ENCODE measurements around the gene MSH2. TPM values are rescaled to one million over a fixed set of nuclear protein-coding genes. Genes with fewer than 3 reads are reported as not detected.
"Not testable (repeated sequence)": the region's sequence is repeated elsewhere in the genome, so short reads cannot be mapped to it uniquely, and the experiment has no call there.

MSH2 gene
- 25.6 TPM for polyA plus RNA-seq (ENCODE audit: insufficient read length)

DNA sequence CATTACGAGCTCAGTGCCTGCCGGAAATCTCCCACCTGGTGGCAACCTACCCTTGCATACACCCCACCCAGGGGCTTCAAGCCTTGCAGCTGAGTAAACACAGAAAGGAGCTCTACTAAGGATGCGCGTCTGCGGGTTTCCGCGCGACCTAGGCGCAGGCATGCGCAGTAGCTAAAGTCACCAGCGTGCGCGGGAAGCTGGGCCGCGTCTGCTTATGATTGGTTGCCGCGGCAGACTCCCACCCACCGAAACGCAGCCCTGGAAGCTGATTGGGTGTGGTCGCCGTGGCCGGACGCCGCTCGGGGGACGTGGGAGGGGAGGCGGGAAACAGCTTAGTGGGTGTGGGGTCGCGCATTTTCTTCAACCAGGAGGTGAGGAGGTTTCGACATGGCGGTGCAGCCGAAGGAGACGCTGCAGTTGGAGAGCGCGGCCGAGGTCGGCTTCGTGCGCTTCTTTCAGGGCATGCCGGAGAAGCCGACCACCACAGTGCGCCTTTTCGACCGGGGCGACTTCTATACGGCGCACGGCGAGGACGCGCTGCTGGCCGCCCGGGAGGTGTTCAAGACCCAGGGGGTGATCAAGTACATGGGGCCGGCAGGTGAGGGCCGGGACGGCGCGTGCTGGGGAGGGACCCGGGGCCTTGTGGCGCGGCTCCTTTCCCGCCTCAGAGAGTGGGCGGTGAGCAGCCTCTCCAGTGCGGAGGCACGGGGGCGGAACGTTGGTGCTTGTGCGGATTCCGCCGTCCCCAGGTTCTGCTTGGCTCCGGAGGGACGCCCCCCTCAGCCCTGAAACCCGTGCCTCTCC, at the start of gene MSH2:
Gene MSH2, plus strand, starts transcription at position 352 of the 804 bp plus-strand sequence. Its CDS starts 36 bp downstream, at position 388.
- peak; percentile 93 for DNase-seq

DNA sequence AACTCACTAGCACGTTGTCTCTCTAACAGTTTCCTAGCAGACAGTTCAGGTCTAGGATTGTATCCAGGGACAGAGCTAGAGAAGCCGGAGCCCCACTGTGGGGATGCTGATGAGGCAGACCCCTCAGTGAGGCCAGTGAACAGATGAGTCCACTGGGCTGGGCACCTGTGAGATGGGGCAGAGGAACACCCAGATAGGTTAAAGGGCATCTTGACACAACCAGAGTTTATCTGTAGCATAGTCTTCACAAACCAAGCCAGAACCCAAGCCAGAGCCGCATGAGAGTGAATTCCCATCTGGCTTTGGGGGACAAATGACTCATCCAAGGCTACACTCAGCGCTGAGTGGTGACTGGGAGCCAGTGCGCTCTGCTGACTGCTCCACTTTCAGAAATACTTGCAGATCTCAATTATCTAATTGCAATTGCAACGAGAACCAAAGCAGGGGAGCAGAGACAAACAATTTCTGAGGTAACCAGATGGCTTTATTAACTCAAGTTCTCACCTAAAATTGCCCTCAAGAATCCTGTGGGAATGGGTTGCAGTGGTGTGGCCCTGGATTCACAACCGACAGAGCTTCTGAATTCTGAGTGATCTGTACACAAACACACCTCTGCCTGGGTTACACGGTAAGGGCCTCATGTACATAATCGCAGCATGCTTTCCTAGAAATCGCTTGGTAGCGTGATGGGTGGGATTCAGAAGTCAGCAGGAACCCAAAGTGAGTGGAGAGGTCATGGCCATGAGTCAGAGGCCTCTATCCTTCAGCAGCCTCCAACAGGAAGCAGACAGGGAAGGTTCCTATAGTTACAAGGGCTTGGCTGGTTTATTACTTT, 48.7 kb upstream of the MSH2 start:
- DNase-seq, result no peak

DNA sequence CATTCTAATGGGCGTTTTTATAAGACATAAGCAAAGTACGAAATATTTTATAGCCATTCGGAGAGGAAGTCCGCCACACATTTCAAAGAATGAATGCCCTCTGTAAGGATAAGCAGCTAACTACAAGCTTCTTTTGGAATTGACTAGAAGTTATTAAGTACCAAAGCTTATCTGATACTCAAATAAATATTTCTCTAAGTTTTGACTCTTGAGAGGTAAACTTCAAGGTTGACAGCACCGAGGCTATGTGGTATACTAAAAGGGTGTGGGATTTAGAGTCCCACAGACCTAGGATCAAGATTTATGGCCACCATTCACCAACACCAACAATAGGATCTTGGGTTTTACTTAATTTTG, 48.1 kb upstream of the MSH2 start:
- no peak for DNase-seq

DNA sequence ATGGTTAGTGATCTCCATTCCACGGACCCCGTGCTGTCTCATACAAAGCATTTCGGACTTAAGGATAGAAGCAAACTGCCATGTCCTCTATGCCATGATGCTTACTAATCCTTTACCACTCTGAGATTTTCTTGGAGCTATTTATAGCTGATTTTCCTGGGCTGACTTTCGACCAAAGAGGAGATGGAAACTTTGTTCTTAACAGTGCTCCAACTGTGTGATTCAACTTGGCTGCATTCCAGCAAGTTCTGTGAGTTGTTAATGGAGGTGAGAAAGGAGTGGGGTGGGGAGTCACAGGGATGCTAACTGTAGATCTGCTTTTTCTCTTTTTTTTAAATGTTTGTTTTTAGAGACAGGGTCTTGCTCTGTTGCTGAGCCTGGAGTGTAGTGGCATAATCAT, 45.5 kb upstream of the MSH2 start:
- peak; percentile 30 for DNase-seq

DNA sequence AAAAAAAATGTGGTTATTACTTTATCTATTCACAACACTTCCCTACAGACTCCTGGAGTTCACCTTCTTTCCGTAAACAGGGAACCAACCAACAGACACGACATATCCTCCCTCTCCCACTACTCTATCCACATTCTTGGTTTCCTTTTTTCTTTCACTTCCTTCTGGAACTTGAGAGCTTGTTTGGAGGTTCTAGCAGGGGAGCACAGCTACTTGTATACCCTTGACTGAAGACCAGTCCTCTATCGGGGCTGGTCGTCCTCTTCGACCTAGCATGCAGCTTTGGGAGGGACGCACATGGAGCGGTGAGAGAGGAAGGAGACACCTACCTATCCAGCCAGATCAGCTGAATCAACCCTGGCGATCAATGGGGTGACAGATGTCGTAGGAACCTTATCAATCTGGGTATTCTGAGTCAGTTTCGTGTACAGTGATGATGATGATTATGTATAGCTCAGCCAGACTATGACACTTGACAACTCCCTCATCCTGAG, 43.5 kb upstream of the MSH2 start:
- no peak for DNase-seq

DNA sequence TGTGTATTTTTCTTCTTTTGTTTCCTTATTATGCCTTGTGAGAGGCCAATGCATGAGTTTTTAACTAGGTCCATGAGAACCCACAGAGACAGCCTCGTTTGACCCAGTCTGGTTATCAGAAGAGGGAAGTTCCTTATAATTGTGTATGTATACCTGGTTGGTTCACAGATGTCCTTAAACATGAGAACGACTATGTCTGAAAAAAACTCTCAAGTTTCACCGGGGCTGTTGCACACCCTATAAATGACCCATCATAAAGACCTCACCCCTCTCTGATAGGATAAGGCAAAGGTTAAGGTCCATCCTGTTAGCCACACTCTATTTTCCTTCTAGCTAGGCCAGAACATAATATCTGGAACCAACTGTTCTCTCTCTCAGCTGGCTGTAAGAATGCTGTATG, 42.7 kb upstream of the MSH2 start:
- no peak for DNase-seq

DNA sequence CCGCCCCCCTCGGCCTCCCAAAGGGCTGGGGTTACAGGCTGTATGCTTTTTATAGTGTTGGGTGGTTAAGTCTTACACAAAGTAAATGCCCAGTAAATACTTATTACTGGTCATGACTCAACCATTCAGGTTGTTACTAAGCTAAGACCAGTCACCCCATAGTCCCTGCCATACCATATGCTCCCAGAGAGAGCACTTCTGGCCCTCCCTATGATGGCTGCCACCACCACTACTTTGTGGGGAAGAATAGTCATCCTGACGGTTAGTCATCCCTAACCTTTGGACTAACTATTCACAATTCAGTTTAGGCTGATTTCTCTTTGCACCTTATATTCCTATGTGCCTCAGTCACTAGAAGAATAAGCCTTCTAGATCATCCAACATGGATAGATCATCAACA, 42.0 kb upstream of the MSH2 start:
- DNase-seq, result no peak

DNA sequence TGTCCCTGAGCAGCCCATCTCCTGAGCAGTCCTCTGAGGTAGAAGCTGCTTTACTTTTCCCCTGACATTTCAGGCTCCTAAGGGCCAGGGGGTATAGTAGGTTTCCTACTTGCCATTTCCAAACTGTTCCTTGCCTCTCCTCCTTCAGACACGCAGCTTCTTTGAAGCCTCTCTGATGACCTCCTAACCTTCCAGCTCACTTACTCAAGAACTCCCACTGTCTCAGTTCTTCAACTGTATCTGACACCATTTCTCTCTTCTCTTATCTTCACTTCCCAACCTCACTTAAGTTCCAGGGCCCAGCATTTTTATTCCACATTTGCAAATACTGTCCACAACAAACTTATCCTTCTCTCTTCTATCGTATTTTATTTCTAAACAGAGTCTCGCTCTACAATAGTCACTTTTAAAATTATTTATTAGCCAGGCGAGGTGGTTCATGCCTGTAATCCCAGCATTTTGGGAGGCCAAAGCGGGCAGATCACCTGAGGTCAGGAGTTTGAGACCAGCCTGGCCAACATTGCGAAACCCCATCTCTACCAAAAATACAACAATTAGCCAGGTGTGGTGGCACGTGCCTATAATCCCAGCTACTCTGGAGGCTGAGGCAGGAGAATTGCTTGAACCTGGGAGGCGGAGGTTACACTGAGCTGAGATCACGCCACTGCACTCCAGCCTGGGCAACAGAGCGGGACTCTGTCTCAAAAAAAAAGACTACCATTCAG, 41.3 kb upstream of the MSH2 start:
- DNase-seq, result not testable (repeated sequence)

DNA sequence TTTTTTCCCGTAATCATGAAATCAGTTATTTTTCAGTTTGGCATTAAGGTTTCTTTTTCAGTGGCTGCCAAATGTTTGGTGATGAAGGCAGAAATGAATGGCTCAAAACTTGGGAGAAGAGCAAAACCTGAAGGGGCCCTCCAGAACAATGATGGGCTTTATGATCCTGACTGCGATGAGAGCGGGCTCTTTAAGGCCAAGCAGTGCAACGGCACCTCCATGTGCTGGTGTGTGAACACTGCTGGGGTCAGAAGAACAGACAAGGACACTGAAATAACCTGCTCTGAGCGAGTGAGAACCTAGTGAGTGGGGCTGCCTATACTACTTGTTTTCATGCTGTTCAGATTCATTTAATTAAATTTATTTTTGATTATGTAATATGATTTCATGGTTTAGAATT, 29.2 kb upstream of the MSH2 start:
- DNase-seq, result no peak

DNA sequence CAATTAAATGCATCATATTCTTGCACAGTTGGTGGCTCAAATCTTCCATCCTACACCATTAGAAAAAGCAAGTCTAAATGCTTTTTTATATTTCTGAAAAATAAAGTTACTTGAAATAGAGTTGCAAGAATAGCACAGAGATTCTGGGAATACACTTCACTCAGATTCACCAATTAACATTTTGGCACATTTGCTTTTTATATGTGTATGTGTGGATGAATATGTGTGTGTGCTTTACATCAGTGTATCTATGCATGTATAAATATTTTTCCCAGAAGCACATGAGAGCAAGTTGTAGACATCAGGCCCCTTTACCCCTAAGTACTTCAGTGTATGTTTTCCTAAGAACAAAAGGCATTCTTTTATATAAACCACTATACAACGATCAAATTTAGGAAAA, 27.6 kb upstream of the MSH2 start:
- DNase-seq, result no peak

DNA sequence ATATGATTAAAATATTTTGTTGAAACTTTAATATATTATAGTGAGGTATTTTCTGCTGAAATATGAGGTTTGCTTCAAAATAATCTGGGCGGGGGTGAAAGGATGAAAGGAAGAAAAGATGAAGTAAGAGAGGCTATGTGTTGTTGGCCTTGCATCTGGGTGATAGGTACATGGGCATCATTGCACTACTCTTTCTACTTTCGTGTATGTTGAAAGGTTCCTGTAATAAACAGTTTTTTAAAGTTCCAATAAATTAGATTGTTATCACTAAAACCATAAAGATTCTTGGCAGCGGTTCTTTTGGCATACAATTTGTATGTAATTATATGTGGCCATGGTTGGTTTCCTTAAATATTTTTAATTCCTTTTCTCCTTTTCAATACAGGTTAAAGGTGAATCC, 23.6 kb upstream of the MSH2 start:
- DNase-seq, result no peak

DNA sequence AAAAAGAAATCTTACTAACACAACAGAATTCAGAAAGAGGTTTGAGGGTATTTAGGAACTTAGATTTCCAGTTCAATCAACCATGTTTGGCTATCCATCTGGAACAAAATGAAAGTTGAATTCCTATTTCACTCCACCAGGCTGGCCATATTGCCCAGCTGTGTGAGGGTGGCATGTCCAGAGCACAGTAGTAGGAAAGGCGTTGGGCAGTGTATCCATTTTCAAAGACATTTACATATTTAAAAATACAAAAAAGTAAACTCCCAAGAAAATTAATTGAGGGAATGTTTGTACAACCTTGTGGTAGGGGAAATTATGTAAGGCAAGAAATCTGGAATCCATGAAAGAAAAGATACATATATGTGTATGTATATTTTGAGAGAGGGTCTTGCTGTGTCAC, 21.5 kb upstream of the MSH2 start:
- no peak for DNase-seq

DNA sequence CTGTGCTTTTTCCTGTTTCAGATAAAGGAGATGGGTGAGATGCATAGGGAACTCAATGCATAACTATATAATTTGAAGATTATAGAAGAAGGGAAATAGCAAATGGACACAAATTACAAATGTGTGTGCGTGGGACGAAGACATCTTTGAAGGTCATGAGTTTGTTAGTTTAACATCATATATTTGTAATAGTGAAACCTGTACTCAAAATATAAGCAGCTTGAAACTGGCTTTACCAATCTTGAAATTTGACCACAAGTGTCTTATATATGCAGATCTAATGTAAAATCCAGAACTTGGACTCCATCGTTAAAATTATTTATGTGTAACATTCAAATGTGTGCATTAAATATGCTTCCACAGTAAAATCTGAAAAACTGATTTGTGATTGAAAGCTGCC, 16.4 kb upstream of the MSH2 start:
- no peak for DNase-seq

DNA sequence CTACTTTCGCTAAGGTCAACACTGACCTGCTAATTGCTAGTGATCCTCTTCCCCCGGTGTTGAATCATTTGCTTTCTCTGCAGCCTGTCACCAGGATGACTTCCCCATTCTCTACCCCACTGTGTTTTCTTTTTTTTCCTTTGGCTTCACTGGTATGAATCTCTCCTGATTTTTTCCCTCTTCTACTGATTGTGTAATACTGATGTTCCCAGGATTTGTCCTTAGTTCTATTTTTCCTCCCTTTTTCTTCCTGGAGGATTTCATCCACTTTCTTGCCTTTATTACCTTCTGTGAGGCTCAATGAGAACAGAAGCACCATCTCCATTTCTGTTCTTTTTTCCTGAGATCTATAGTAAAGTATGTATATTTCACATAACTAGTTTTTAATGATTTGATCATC, 14.1 kb upstream of the MSH2 start:
- no peak for DNase-seq

DNA sequence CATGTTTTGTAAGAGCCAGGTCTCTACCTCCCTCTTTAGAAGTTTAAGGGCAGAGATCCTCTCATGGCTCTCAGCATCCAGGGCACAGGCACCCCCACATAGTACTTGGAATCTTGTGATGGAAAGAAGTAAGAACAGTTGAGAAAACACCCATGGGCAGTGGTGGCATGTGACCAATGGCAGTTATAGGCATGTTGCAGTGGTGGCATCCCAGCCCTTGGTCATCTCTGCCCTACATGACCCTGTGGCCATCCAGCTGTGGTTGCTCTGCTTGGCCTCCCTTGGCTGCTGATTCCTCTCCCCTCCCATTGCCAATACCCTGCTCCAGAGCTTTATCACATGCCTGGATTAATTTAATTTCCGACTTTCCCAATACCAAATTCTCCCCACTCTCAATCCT, 13.3 kb upstream of the MSH2 start:
- DNase-seq, result no peak

DNA sequence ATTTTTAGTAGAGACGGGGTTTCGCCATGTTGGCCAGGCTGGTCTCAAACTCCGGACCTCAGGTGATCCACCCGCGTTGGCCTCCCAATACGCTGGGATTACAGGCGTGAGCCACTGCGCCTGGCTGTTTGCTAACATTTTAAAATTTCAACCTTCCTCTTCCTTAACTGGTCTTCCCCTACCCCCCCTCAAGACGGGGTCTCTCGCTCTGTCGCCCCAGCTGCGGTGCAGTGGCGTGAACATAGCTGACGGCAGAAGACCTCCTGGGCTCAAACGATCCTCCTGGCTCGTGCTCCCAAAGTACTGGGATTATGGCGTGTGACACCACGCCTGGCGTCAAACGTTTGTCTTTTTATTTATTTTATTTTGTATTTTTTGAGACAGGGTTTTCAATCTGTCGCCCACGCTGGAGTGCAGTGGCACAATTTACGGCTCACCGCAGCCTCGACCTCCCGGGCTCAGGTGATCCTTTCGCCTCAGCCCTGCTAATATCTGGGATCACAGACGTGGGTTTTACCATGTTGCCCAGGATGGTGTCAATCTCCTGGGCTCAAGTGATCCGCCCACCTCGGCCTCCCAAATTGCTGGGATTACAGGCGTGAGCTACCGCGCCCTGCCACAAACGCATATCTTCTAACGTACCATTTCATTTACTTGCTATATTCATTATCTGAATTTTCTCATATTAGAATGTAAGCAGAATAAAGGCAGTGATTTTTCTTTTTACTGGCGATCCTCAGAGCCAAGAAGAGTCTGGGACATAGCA, 984 bp upstream of the MSH2 start:
- no peak for DNase-seq

DNA sequence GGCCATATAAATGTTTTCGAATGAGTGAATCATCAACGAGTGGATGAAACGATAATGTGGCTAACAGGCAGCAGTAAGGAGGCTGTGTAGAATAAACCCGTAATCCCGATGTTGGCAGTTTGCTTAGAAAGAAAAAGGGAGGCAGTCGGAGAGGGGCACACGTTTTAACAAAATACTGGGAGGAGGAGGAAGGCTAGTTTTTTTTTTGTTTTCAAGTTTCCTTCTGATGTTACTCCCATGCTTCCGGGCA, 476 bp upstream of the MSH2 start:
- no peak for DNase-seq

DNA sequence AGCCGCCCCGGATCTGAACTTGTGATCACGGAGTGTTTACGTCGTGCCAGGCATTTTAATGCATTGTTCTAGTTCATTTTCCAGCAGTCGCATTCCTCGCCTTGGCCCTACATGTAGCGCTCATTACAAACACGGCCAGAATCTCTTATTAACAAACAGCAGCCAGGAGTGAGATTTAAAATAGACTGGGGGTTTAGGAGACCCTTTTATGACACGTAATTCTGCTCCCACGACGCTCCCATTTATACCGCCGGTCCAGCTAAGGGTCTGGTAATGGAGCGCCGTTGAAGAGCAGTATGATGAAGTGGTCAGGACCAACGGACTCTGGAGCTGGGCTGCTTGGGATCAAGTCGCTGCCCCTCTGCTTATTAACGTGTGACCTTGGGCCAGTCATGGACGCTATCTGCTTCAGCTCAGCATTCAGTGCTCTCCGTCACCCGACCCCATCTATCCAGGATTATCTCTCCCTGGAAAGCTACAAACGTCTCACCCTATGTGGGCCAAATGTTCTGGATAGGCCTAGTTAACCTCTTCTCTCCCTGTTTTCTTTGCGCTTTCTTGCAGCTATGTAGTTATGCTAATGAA, 745 bp downstream of the MSH2 start:
- DNase-seq, result no peak

DNA sequence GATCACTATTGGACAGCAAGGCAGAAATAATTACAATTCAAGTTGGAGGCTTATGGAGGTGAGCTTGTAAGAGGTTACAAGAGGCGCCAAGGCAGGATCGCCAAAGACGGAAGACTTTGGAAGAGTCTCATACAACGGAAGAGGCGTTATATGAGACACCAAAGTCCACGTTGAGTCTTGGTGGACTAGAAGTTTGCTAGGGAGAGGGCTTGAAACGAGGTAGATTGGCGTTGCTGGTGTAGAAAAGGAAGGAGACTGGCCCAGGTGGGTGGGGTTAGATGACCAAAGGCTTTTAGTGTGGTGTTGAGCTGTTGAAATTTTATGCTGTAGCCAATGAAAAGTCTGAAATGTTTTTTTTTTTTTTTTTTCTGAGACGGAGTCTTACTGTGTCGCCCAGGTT, 1.4 kb downstream of the MSH2 start:
- DNase-seq, result no peak

DNA sequence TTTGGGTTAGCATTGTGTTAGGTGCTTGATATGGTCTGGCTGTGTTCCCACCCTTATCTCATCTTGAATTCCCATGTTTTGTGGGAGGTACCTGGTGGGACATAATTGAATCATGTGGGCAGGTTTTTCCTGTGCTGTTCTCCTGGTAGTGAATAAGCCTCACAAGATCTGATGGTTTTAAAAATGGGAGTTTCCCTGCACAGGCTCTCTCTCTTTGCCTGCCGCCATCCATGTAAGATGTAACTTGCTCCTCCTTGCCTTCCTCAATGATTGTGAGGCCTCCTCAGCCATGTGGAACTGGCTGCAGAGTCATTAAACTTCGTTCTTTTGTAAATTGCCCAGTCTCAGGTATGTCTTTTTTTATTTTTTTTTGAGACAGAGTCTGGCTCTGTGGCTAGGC, 2.8 kb downstream of the MSH2 start:
- no peak for DNase-seq

DNA sequence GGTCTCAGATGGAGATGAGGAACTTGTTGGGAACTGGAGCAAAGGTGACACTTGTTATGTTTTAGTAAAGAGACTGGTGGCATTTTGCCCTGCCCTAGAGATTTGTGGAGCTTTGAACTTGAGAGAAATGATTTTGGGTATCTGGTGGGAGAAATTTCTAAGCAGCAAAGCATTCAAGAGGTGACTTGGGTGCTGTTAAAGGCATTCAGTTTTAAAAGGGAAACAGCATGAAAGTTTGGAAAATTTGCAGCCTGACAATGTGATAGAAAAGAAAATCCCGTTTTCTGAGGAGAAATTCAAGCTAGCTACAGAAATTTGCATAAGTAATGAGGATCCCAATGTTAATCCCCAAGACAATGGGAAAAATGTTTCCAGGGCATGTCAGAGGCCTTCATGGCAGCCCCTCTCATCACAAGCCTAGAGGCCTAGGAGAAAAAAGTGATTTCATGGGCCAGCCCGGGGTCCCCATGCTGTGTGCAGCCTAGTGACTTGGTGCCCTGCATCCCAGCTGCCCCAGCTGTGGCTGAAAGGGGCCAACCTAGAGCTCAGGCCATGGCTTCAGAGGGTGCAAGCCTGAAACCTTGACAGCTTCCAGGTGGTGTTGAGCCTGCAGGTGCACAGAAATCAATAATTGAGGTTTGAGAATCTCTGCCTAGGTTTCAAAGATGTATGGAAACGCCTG, 3.8 kb downstream of the MSH2 start:
- DNase-seq, result not testable (repeated sequence)

DNA sequence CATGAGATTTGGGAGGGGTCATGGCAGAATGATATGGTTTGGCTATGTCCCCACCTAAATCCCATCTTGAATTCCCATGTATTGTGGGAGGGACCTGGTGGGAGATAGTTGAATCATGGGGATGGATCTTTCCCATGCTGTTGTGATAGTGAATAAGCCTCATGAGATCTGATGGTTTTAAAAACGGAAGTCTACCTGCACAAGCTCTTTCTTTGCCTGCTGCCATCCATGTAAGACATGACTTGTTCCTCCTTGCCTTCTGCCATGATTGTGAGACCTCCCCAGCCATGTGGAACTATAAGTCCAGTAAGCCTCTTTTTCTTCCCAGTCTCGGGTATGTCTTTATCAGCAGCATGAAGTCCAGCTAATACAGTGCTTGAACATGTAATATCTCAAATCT, 5.0 kb downstream of the MSH2 start:
- not testable (repeated sequence) for DNase-seq
